Esophagus squamous epithelium (tissue), 4 donors: Measurements from ENCODE around the gene MOCOS.

ENCODE experiments used
- CTCF ChIP-seq, 6 experiments: fragments of 450-650 bp in 4 of 6; fragments of 200-600 bp in 2 of 6; sonication (generic) in 2 of 6; IDR thresholded peaks; one replicate each; pipeline ENCODE4 v1.5.1; 2016 to 2019; ENCODE audit warnings: antibody characterized with exemption in 6 of 6, mild to moderate bottlenecking in 4 of 6, moderate library complexity in 4 of 6
- POLR2A ChIP-seq, 4 donors: fragments of 450-650 bp; IDR thresholded peaks; one replicate each; pipeline ENCODE4 v1.6.1; 2017; ENCODE audit warnings: antibody characterized with exemption in 4 of 4, mild to moderate bottlenecking in 4 of 4, moderate library complexity in 3 of 4

- TF ChIP-seq CTCF (IDR thresholded peaks at IDR 0.05): no peak
- no peak for TF ChIP-seq POLR2A (IDR thresholded peaks at IDR 0.05)
Observed at GRCh38 chr18:36177913-36178312, 9.4 kb upstream of the MOCOS start.
